Measurements from ENCODE around the gene NGDN.

NGDN gene

DNA sequence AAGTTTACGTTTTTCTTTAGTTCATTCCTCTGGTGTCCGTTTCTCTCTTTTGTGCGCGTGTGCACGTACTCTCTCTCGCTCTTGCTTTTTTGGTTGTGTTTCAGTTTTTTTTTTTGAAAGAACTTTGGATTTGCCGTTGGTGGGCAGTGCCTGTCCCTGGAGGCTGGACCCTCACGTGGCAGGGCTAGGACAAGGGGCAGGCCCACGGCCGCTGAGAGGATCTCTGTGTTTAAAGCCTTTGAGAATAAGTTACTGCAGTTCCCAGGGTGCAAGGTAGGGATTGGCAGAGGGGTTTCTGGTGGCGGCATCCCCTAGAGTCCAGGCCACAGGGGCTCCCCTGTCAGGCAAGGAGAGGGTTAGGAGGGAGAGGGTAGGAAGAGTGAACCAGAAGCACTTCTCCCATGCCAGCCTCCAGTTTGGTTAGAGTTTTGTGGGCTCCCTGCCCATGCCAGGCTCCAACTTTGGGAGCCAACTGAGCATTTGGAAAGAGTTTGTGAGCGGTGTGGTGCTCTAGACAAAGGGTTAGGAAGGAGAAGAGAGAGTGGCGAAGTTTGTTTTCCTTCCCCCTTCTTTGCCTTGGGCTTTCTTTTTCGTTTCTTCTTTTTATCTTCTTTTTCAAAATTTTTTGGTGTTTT, 51.5 kb downstream of the NGDN start:
- in situ Hi-C loops (cut with MboI; ENCODE audit: low sequenced_read_pairs): no loop called here

DNA sequence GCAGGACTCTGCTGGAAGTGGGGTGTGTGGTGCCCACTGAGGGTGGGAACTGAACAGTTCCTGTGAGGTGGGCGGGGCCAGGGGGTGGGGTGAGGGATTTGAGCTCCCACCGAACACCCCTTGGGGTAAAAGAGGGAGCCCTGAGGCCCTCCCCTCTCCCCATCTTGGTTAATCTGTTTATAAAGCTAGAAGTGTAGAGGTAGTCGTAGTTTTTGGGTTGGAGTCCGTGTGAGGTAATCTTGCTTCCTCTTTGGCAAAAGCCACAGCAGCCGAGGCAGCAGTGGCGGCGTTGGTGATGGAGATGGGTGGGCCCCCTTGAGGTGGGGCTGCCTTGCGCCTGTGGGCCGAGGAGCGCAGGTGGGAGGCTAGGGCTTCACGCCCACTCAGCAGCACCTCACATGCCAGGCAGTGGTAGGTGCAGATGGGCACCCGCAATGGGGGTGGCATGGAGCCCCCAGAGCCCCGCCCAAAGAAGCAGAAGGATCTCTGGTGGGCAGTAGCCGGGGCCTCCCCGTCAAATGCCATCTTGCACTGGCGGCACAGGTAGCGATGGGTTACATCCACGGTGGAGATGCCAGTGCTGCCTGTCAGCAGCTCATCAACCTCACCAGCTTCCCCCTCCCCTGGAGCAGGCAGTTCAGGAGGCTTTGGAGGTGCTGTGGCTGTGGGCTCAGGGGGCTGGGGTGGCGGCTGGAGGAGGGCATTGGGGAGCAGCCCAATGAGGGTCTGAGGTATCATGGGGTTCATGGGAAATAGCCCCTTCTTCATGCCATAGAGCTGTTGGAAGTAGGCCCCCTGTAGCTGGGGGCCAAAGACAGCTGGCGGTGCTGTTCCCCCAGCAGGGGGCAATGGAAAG, 52.5 kb downstream of the NGDN start:
- in situ Hi-C loops (cut with MboI; ENCODE audit: low sequenced_read_pairs): no loop called here

- in situ Hi-C loops (cut with MboI; ENCODE audit: low sequenced_read_pairs): no loop called here
Observed at GRCh38 chr14:23522643-23523198, 53.2 kb downstream of the NGDN start.

GRCh38 chr14:23523229-23524016, 53.9 kb downstream of the NGDN start:
- in situ Hi-C loops (cut with MboI; ENCODE audit: low sequenced_read_pairs): no loop called here

GRCh38 chr14:23524954-23525353, 55.5 kb downstream of the NGDN start:
- in situ Hi-C loops (cut with MboI; ENCODE audit: low sequenced_read_pairs): no loop called here

GRCh38 chr14:23525611-23526010, 56.1 kb downstream of the NGDN start:
- in situ Hi-C loops (cut with MboI; ENCODE audit: low sequenced_read_pairs): no loop called here

All from HL-60/S4 (cell line).